Type B pancreatic cell (in vitro differentiated cells): Measurements from ENCODE around the gene DNAJC5. TPM values are rescaled to one million over a fixed set of nuclear protein-coding genes. Genes with fewer than 3 reads are reported as not detected.

Experiments
- DNase-seq: peaks from one replicate; pipeline ENCODE4 v3.0.0; 2021; ENCODE audit warnings: mixed read lengths; ENCODE audit not compliant: unreplicated experiment; ENCODE audit errors: extremely low spot score
- H3K27ac Mint-ChIP-seq: 2 replicates; pipeline ENCODE4 v1.8.0; 2021; ENCODE audit warnings: mild to moderate bottlenecking, mixed read lengths
- H3K27me3 Mint-ChIP-seq: 2 replicates; pipeline ENCODE4 v1.8.0; 2021; ENCODE audit warnings: mixed read lengths
- H3K36me3 Mint-ChIP-seq: 2 replicates; pipeline ENCODE4 v1.8.0; 2021; ENCODE audit warnings: mixed read lengths
- H3K4me1 Mint-ChIP-seq: one replicate; pipeline ENCODE4 v1.8.0; 2021; ENCODE audit warnings: mixed read lengths; ENCODE audit not compliant: unreplicated experiment
- H3K4me3 Mint-ChIP-seq: 2 replicates; pipeline ENCODE4 v1.8.0; 2021; ENCODE audit warnings: mild to moderate bottlenecking, mixed read lengths
- H3K9me3 Mint-ChIP-seq: 2 replicates; pipeline ENCODE4 v1.8.0; 2021; ENCODE audit warnings: mixed read lengths
- CTCF ChIP-seq: fragments of 200-600 bp; sonication (generic); conservative IDR thresholded peaks from 2 replicates; pipeline ENCODE4 v1.5.0; 2021; ENCODE audit warnings: antibody characterized with exemption, mild to moderate bottlenecking
- total RNA-seq: library from RNA; stranded (reverse); gene quantifications from 2 replicates; pipeline ENCODE4 v1.2.1, GENCODE V29; 2021; ENCODE audit warnings: low replicate concordance

The DNAJC5 gene
- total RNA-seq, 1 donor from 2014 or later: 44.1 TPM

- peaks cover 26% of the 10 kb centered on the region for H3K4me1 Mint-ChIP-seq
- DNase-seq: no peak
- no peak overlapping the region for H3K27ac Mint-ChIP-seq
- no peaks in the 10 kb centered on the region for H3K36me3 Mint-ChIP-seq
- no peaks in the 10 kb centered on the region for H3K9me3 Mint-ChIP-seq
- TF ChIP-seq CTCF: no peak
- no peaks in the 10 kb centered on the region for H3K27me3 Mint-ChIP-seq
- H3K4me3 Mint-ChIP-seq: no peak overlapping the region
These were observed 56.7 kb downstream of the DNAJC5 start for GRCh38 chr20:63951398-63952209.

GRCh38 chr20:63952210-63952535 is 57.2 kb downstream of the DNAJC5 start:
- no peak for TF ChIP-seq CTCF
- Mint-ChIP-seq H3K4me1 (peaks cover 26% of the 10 kb centered on the region), H3K27ac (no peak overlapping the region), H3K27me3 (no peaks in the 10 kb centered on the region), H3K4me3 (no peak overlapping the region), H3K36me3 (no peaks in the 10 kb centered on the region), H3K9me3 (no peaks in the 10 kb centered on the region)
- DNase-seq: no peak

- TF ChIP-seq CTCF: no peak
- Mint-ChIP-seq H3K9me3 (no peaks in the 10 kb centered on the region), H3K27me3 (no peaks in the 10 kb centered on the region), H3K27ac (peak overlapping the region; percentile 39), H3K4me3 (peak overlapping the region; percentile 47), H3K4me1 (peaks cover 26% of the 10 kb centered on the region), H3K36me3 (no peaks in the 10 kb centered on the region)
- no peak for DNase-seq
These were observed 57.8 kb downstream of the DNAJC5 start for GRCh38 chr20:63952769-63953168.

GRCh38 chr20:63953764-63954429 is 59.0 kb downstream of the DNAJC5 start:
- peak overlapping the region; percentile 86 for H3K4me3 Mint-ChIP-seq
- H3K27ac Mint-ChIP-seq: peak overlapping the region; percentile 63

GRCh38 chr20:63955281-63955826 is 60.4 kb downstream of the DNAJC5 start:
- peak; percentile 39 for TF ChIP-seq CTCF
- Mint-ChIP-seq H3K4me1 (peaks cover 14% of the 10 kb centered on the region), H3K36me3 (no peaks in the 10 kb centered on the region), H3K27me3 (no peaks in the 10 kb centered on the region), H3K27ac (peak overlapping the region; percentile 63), H3K9me3 (no peaks in the 10 kb centered on the region), H3K4me3 (peak overlapping the region; percentile 86)
- DNase-seq: no peak

More at GRCh38 chr20:63953764-63954429, 59.0 kb downstream of the DNAJC5 start:
- Mint-ChIP-seq H3K27me3 (no peaks in the 10 kb centered on the region), H3K9me3 (no peaks in the 10 kb centered on the region), H3K36me3 (no peaks in the 10 kb centered on the region), H3K4me1 (peaks cover 23% of the 10 kb centered on the region)
- no peak for DNase-seq
- no peak for TF ChIP-seq CTCF
